GM21528 (cell line): ENCODE data around the gene TNKS1BP1.
A peak's percentile ranks its signal among the peaks of the same experiment; 100 is the strongest.

Source experiments
- ATAC-seq: cut with Tn5 transposase; IDR thresholded peaks from one replicate; pipeline ENCODE4 v1.9.1; 2021; ENCODE audit warnings: mild to moderate bottlenecking, moderate library complexity; ENCODE audit not compliant: unreplicated experiment, low FRiP score

Gene TNKS1BP1

DNA sequence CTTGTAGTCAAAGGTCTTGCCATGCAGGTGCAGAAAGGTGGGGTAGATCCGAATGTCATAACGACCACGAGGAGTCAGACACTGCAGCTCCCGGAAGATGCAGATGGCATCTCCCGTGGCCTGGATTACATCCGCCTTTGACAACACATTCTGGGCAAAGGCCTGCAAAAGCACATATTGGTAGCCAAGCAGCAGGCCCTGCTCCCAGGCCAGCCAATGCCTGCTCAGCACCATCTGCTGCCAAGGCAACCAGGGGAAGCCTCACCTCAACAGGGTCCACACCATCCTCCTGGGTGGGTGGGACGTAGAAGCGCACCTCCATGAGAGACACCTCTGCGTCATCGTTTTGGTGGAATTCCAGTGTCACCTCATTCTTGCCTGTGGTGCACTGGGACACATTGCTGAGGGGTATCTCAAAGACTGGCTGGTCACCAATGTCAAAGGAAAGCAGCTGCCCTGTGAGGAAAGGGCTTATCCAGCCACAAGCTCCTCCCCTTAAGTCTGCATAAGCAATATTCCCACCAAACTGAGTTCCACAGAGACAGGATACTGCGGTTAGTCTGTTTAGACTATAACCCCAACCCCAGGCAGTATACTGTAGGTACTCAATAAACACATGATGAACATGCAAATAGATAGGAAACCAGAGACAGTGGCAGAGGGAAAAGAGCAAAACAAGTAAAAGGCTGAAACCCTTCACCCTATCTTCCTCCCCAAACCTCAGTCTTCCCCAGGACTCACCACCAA is 8.1 kb upstream of the TNKS1BP1 start:
- no peak for ATAC-seq

DNA sequence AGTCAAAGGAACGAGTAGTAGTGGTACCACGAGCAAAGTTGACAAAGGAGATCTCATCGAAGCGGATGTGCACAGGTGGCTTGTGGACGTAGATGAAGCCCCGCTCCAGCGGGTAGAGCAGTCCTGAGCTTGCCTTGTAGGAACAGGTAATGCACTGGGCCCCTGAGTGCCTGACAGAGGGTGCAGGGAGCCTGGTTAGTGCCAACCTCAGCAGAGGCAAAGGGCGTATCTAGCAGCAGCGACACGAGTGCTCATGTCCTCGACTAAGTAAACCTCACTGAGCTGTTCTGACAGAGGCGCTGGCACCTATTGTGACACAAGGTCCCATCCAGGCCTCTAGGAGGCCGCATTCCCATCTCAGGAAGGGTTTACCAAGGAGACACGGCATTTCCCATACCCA is 7.0 kb upstream of the TNKS1BP1 start:
- no peak for ATAC-seq

DNA sequence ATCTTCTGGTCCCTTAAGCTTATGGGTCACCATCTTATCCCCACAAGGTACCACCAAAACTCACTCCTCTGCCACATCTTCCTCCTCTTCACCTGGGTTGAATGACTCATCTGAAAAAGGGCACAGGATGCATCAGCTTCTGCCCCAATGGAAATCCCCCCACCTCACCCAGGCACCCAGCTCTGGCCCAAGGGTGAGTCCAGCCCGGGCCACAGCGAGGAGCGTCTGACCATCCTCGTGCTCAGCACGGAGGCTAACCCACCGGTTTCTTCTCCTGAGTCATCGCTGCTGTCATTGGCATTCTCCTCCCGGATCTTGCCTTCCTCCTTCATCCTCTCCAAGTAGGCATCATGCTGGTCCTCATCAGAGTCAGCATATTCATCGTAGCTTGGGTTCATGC is 5.3 kb upstream of the TNKS1BP1 start:
- no peak for ATAC-seq

DNA sequence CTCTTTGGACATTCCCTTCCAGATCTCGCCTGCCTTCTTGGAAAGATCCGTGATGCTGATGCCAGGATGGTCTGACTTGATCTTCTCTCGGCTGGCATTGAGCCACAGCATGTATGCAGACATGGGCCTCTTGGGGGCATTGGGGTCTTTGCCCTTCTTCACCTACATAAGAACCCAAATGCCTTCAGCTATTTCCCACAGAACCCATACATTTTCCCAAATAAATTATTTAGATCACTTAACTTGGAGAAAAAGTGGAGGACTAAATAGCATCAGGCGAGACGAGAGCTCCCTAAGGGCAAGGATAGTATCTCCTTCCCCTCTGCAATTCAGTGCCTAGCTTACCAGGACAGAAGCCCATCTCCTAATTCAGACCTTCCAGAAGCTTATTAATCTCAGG is 3.0 kb upstream of the TNKS1BP1 start:
- no peak for ATAC-seq

DNA sequence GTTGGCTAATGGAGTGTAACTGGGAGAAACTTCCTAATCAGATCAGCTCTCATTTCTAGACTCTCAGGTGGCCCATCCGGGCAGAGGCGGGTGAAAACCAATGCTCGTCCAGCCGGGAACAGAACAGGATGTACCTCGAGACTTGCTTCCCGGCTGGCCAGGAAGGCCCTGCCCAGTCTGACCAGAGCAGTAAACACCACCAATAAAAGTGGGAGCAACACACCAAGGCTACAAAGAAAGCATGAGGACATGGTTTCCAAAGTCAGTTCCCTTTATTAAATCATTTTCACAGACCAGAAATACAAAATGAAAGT is 940 bp upstream of the TNKS1BP1 start:
- ATAC-seq, result no peak

DNA sequence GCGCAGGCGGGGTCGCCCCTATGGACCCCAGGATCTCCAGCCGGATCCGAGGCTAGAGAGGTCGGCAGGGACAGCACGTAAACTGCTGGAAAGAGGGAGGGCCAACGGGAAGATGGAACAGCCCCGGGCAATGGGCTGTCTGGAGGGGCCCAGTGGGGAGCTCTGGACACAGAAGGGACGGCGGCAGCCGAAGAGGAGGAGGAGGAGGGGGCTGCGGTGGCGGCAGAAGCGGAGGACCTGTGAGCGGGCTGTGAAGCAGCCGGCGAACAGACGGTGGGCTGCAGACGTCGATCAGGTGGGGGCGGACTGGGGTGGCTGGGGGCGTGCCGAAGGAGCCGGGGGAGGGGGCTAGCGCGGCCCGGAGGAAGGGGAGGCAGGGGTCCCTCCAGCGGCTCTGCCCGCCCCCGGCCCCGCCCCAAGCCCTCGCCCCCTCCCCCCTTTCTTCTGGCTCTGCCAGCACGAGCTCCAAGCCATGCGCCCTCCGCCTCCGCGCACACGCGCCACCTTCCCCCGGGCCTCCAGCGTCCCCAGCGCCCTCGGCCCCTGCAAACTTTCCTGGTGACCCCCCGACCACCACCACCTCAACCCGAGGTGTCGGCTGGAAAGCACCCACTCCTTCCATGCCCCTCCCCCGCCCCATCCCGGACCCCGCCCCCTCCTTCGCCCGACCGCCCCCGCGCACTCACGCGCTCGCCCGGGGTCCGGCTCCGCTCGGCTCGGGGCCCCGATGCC is 432 bp downstream of the TNKS1BP1 start:
- peak; percentile 38 for ATAC-seq

DNA sequence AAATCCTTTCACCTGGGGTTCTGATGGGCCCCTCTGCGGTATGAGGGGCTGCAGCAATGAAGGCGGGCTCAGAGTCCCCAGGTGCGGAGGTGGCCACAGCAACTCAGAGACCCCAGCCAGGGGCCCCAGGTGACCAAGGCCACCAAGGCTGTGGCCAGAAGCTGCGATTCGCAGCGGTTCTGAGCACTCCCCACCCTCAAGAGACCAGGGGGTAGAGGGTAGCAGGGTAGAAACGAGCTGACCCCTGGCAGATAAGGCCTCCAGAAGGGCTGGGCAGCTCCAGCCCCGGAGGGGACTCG is 948 bp downstream of the TNKS1BP1 start:
- no peak for ATAC-seq

DNA sequence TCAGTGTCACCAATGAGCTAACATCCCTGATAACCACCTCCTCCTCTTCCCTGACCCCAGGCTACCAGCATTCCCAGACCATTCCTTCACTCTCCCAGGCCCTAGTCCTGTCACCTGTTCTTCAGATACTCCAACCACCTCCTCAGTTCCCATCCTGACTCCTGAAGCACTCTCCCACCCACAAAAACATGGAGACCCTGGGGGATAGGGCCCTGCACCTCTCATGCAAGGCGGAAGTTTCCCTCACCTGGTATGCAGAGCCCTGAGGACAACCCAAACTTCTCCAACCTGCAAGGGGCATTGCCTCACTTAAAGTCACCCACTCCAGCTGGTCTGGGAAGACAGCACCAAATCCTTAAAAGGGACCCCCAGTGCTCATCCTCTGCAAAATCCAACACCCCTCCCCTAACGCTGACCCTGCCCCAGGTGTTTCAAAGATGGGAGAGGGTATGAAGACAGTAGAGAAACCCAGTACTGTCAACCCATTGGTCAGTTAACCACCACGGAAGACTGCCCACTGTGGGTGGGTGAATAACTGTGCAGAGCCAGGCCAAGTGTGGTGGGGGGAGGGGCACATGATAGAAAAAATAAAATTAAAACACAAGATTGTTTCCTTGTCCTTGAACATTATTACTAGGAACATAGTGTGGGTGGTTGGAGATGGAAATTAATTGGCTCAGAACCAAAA is 1.4 kb downstream of the TNKS1BP1 start:
- ATAC-seq, result no peak

DNA sequence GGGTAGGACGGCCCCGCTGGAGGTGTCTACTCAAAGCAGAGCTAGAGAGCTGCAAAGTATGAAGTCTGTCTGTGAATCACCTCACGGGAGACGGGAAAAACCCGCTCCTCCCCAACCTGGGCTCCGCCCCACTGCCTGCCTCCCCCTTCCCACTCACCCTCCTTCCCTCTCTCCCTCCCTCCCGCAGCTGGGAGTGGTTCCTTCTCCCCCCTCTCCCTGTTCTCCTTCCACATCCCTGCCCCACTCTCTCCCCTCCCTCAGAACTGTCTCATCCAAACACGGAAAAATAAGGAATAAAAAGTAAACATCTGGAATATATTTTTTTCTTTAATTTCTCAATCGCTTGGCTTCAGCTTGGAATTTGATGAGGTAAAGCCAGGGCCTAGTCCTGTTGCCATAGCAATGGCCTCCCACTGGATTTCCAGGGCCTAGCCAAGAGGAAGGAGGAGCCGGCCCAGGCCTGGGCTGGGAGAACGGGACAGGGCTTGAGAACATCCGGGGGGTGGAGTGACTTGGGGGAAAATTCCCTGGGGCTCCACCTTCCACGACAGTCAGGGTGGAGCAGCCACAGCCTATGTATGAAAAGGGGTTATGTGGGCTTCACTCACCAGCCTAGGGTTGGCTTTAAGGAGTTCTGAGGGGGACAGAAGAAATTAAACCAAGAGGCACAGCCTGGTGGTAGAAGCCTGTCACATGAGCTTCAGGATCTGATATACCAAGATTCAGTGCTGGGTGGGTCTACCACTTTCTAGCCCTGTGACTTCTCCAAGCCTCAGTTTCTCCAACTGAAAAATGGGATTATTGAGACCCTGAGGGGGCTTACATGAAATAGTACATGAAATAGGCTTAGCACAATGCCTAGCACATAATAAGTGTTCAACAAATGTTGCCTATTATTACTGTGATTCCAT is 2.2 kb downstream of the TNKS1BP1 start:
- ATAC-seq, result no peak

DNA sequence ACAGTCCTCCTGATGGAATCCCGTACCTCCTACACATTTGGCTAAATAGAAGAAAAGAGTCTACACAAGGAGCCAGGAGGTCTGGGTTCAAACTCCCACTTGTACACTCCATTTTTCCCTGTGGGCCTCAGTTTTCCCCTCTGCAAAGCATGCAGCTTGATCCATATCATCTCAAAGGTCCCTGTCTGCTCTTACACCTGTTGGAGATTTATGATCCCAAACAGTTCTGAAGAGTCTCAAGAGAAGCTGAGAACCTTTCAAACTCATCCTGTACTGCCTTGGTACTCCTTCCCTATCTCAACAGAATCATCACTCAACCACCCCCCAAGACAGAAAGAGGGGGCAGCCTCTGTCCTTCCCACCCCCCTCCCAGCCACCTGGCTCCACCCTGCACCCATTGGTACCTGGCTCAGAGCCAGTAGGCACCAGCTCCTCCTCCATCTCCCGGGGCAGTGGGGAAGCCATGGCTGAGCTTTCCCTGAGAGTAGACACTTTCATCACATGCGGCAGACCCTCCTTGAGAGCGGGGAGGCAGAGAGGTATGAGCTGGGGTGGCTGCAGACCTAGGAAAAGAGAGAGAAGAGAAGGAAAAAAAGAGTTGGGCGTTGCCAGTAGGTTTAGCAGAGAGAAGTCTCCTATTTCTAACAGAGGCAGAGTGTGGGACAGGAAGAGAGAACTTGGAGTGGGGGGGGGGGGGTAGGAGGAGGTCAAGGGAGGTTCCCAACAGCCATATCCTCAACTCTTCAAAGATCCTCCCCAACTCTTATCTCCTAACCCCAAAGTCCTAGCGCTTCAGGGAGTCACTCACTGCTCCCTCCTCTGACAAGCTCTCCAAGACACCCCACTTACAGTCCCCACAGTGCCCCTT is 3.1 kb downstream of the TNKS1BP1 start:
- ATAC-seq, result no peak

DNA sequence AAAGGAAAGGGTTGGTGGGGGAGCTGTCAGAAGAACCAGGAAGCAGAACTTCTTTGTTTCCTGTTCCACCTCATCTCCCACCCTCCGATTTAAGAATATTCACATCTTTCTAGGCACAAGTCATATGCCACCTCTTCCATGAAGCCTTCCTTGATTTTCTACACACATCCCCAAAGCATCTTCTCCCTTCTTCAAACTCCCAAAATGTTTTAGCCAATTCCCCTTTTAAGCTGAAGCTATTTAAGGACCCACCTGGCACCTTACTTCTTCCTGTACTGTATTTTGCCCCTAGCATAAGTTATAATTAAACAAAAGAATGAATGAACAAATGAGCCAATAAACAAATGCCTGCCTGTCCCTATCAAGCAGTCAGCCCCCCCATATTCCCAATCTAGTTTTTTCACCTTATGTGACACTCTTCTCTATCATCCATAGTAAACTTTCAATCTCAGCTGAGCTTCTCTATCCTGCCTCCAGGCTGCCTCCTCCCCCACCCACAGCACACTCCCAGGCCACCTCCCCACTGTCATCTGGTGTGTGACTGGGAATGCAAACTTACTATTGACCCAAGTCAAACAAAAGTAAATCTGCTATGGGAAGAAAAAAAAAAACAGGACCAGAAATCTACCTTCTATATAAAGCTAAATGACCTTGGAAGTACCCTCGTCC is 3.9 kb downstream of the TNKS1BP1 start:
- ATAC-seq, result no peak

DNA sequence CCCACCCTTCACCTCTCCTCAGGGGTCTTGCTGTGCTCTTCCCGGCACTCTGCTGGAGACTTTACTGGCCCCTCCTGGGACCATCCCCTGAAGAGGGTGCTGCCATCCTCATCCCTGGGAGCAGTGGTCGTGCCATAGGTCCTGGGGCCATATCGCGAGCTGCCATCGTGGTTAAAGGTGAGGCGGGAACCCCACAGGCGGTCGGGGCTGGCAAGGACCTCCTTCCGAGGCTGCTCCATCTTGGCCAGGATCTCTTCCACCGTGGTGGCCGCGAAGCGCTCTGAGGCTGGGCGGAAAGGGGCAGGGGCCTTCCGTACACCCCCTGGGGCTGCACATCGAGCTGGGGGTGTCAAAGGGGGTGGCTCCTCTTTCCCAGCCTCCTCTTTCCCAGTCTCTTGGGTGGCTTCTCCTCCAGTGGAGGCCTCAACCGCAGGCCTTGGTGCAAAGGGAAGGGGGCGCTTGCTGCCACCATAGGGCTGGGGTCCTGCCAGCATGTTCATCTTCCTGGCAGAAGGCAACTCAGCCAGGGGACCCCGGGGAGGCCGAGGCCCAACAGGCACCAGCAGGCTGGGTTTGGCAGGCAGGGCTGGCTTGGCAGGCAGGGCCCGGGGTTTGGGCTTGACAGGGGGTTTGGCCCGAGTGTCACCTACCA is 4.6 kb downstream of the TNKS1BP1 start:
- no peak for ATAC-seq

DNA sequence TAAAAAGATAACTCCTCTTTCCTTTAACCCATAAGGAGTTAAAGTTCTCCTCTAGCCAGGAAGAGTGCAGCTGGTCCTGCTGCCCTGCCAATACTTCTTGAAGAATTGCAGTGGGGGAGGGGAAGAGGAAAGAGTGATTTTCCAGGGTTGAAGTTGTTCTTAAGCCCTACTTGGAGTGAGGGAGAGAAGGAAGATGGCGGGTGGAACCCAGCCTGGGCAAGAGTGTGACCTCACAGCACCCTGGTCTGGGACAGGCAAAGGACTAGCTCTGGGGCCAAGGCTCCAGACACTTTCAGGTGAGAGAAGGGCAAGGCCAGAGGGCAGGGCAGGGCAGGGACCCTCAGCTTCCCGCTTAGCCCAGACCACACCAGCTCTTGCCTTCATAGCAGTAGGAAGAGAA is 6.6 kb downstream of the TNKS1BP1 start:
- ATAC-seq, result no peak

DNA sequence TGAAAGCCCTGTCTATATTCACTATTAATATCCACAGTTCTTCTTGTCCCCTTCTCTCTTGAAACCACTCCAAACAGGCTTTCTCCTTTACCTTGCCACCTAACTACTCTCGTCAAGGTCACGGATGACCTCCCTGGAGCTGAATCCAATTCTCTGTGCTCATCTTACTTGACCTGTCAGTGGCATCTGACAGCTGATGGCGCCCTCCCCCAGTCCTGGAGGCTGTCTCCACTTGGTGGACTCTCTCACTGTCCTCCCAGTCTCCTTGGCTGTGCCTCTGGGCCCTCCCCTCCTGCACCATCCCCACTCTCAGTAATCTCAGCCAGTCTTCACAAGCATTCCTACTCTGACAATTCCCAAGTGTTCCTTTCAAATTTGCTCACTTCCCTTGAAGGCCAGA is 8.7 kb downstream of the TNKS1BP1 start:
- no peak for ATAC-seq

DNA sequence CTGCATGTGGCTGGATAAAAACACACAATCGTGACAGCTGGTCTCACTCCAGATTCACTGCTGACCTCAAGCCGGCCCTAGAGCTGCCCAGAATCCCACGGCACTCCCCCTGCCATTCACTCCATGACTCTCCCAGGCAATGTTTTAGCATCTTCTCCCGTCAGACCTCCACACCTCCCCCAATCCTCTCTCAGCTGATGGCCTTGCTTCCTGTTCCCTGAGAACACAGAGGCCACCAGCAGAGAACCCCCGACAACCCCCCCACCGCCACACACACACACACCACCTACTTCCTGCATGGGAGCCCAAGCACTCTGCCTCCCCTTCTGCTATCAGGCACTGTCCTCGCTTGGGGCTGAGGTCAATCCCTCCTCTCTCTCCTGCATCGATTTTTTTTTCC is 9.3 kb downstream of the TNKS1BP1 start:
- no peak for ATAC-seq

DNA sequence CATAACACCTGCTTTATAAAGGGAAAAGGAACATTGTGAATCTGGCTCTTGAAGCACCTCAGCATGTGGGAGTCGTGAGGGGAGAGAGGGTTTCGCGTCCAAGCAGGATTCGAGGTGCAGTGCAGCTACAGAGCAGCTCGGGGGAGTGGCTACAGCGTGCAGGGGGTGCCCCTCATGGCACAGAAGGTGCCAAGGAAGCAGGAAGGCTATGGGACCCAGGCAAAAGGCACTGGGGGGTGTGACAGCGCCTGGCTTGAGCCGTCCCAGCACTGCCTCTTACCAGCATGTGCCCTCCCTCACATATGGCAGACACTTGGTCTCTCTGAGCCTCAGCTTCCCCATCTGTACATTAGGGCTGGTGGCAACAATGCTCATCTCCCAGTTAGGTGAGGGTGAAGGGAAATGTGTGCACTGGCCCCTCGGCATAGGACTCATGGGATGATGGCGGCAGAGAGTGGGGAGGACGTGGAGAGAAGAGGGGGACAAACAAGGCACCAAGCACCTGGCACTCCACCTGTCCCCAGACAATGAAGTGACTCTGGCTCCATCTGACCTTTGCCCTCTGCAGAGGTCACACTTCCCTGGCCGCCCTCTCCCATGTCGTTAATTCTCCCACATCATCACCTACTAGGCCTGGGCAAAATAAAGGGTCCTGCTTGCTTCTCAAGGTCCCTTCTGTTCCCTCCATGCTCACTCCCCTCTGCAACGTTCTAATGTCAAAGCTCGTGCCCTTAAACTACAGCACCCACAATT is 10.4 kb downstream of the TNKS1BP1 start:
- no peak for ATAC-seq

DNA sequence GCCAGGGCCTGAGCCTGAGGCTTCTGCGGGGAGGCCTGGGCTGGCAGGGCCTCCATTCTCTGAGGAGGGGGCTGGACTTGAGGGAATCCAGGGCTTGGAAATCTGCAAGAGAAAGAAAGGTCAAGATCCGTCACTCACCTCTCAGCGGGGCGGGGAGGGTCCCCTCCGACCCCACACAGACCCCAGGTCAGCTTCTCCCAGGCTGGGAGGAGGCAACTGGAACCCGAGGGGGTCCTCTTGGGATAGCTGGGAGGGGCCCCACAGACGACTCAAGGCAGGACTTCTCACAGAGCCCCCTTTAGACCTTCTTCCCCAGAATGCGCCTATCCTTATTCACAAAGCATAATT is 11.0 kb downstream of the TNKS1BP1 start:
- ATAC-seq, result no peak

DNA sequence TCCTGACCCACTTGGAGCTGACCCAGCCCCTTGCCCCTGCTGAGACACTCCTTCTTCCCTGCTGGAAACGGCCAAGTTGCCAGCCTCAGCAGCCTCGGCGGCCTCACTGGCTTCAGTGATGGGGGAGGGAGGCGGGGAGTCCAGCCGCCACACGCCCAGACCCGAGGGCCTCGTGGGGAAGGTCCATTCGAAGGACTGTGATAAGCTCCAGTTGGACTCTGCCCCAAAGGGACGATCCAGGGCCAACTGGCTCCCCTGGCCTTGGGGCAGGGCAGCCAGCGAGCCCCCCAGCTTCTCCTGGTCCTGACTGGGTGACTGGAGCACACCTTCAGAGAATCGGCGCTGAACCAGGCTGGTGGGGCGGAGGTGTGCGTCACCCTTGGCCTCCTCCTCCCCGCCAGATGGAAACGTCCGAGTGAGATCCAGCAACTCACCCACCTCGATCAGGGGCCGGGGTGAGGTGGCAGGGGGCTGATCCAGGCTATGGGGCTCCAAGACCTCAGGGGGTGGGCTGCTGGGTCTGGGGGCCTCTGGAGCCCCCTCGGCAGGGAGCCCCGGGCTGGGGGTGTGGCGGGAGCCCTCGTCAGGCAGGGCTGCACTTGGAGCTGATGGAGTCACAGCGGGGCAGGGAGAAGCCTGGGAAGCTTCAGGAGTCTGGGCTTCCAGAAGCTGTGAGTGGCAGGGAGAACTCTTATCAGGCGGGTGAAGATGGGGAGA is 11.5 kb downstream of the TNKS1BP1 start:
- no peak for ATAC-seq
